Psoas muscle (tissue), 8 donors: ENCODE measurements around the gene ZBTB17. TPM values are rescaled to one million over a fixed set of nuclear protein-coding genes. Genes with fewer than 3 reads are reported as not detected.
"Not testable (repeated sequence)": the region's sequence is repeated elsewhere in the genome, so short reads cannot be mapped to it uniquely, and the experiment has no call there.

Experiments
- ATAC-seq, 4 donors: fragments of 200-7000 bp; cut with Tn5 transposase; one replicate each; pipeline ENCODE4 v1.9.1; 2020; ENCODE audit warnings: moderate library complexity in 3 of 4, mild to moderate bottlenecking in 2 of 4
- DNase-seq, 2 donors: peaks; one replicate each; pipeline ENCODE4 v3.0.0-alpha.2; 2020
- H3K27ac ChIP-seq: fragments of 200-600 bp; one replicate; pipeline ENCODE4 v1.8.0; 2022
- H3K27me3 ChIP-seq, 3 donors: fragments of 200-600 bp in 1 of 3; one replicate each; pipeline versions ENCODE4 v1.6.1 to v1.8.0; 2013 to 2022; ENCODE audit warnings: low read length in 2 of 3, mild to moderate bottlenecking in 2 of 3, moderate library complexity in 1 of 3; ENCODE audit not compliant: insufficient read depth in 3 of 3
- H3K36me3 ChIP-seq, 2 donors: fragments of 200-600 bp in 1 of 2; one replicate each; pipeline versions ENCODE4 v1.6.1 to v1.8.0; 2013 to 2022; ENCODE audit warnings: low read depth in 1 of 2, mild to moderate bottlenecking in 1 of 2, moderate library complexity in 1 of 2; ENCODE audit not compliant: insufficient read depth in 1 of 2
- H3K4me1 ChIP-seq: fragments of 200-600 bp; one replicate; pipeline ENCODE4 v1.8.0; 2022
- H3K4me3 ChIP-seq: fragments of 200-600 bp; one replicate; pipeline ENCODE4 v1.8.0; 2022; ENCODE audit warnings: mild to moderate bottlenecking
- H3K9me3 ChIP-seq: fragments of 200-600 bp; one replicate; pipeline ENCODE4 v1.8.0; 2022
- WGBS, 3 donors: extraction: QIAGEN DNeasy Blood & Tissue Kit; methylation state at CpG; one replicate each; pipeline versions ENCODE4 v1.1.6 to v1.1.7; 2013; 5-methylcytosine and 5-hydroxymethylcytosine counted together
- intact Hi-C, 2 donors: fragments of 100-400 bp; cut with DNase I; formaldehyde crosslinking; loops; one replicate each; pipeline versions ENCODE4 v1.11.0 to v1.14.2; 2022
- polyA plus RNA-seq, 3 donors: library from polyadenylated mRNA; stranded (reverse); fragments of 200-250 nt; gene quantifications; one replicate each; pipeline ENCODE4 v1.2.3, GENCODE V29; 2013
- total RNA-seq, 4 donors: library from RNA; stranded (reverse); fragmentation: NEBNext Ultra II Directional in 2 of 4; extraction: Animal tissue kit (Norgen Biotek cat#: 25700) in 2 of 4; gene quantifications; one replicate each; pipeline versions ENCODE4 v1.2.1 to v1.2.4, GENCODE V29; 2021 to 2023
- TF ChIP-seq, protein P1 (sequence below): fragments of 200-600 bp; IDR thresholded peaks from one replicate; pipeline ENCODE4 v1.8.0; 2022; ENCODE audit warnings: antibody characterized with exemption
- donor health status: healthy with polysubstance abuse.
- donor health status: DM: no; HTN: no; CAD: no; lungs with moderate emphysema.
- donor health status: Bipolar disorder and iron deficiency.
- donor health status: healthy.
- donor health status: DM: yes; HTN: yes; CAD: no.
- donor health status: DM: no; HTN: no; CAD: no.
- donor health status: DM: no; HTN: no; CAD: no.
- donor health status: DM: yes; HTN: yes; CAD: no.

Gene ZBTB17
- total and polyA plus RNA-seq, 7 donors, result 23.5 to 44.3 (median 29.5) TPM

- intact Hi-C loops, result loop anchor here (5.0 kb wide), 3 partner anchors 51 to 71 kb away; partner anchors contain the start of gene SPEN (in 1 of the 2)
- H3K4me1 ChIP-seq, result peaks cover 76% of the 10 kb centered on the region
- 26 to 42% (median 34%) methylated on average over 3 of the region's 3 CpGs for WGBS, 3 donors
These were observed 73.0 kb downstream of the ZBTB17 start for GRCh38 chr1:15902882-15903281.

DNA sequence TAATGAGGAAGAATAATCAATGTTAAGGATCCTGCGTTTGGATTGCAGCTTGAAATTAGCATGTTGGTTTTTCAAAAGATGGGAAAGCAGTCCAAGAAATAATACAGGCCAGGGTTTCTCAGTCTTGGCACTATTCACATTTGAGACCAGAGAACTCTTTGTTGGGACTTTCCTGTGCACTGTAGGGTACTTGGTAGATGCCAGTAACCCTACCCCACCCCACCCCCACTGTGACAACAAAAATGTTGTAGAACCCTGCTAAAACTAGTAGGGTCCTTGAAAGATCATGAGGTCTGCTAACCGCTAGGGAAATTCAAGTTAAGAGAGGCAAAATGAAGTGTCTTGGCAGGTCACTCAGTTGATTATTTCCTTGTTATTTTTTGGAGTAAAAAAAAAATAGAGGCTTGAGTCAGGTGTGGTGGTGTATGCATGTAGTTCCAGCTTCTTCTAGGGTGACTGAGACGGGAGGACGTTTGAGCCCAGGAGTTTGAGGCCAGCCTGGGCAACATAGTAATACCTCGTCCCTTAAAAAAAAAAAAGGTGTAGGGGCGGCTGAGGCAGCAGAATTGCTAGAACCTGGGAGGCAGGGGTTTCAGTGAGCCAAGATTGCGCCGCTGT is 75.1 kb downstream of the ZBTB17 start:
- intact Hi-C loops, result loop anchor here (5.0 kb wide), 3 partner anchors 48 to 68 kb away; partner anchors contain the start of gene SPEN (in 1 of the 2)
- TF ChIP-seq, protein P1, sequence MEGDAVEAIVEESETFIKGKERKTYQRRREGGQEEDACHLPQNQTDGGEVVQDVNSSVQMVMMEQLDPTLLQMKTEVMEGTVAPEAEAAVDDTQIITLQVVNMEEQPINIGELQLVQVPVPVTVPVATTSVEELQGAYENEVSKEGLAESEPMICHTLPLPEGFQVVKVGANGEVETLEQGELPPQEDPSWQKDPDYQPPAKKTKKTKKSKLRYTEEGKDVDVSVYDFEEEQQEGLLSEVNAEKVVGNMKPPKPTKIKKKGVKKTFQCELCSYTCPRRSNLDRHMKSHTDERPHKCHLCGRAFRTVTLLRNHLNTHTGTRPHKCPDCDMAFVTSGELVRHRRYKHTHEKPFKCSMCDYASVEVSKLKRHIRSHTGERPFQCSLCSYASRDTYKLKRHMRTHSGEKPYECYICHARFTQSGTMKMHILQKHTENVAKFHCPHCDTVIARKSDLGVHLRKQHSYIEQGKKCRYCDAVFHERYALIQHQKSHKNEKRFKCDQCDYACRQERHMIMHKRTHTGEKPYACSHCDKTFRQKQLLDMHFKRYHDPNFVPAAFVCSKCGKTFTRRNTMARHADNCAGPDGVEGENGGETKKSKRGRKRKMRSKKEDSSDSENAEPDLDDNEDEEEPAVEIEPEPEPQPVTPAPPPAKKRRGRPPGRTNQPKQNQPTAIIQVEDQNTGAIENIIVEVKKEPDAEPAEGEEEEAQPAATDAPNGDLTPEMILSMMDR, result no peak
- Histone ChIP-seq H3K4me1 (peaks cover 65% of the 10 kb centered on the region), H3K27me3 (no peaks in the 10 kb centered on the region), H3K36me3 (no peaks in the 10 kb centered on the region), H3K4me3 (no peak overlapping the region), H3K27ac (peak overlapping the region; percentile 91), H3K9me3 (no peaks in the 10 kb centered on the region)
- no peak for DNase-seq
- ATAC-seq, result no peak
- 56 to 74% (median 62%) methylated on average over 8 of the region's 8 CpGs for WGBS, 3 donors

More at GRCh38 chr1:15902882-15903281, 73.0 kb downstream of the ZBTB17 start:
- Histone ChIP-seq H3K27ac (peak overlapping the region; percentile 91), H3K9me3 (no peaks in the 10 kb centered on the region), H3K36me3 (no peaks in the 10 kb centered on the region), H3K27me3 (no peaks in the 10 kb centered on the region), H3K4me3 (peak overlapping the region; percentile 43)
- TF ChIP-seq, protein P1, result no peak
- DNase-seq (no peak), ATAC-seq (peak; percentile 85 to 87 (median 85))

- peak in 3 of 4 donors; percentile 12 to 72 (median 59) for ATAC-seq
- H3K36me3 ChIP-seq, result peaks cover 0 to 6% of the 10 kb centered on the region in 2 donors
- TF ChIP-seq, protein P1, result no peak
- intact Hi-C loops, result no loop called here
- peak in 1 of 2 donors; percentile 64 for DNase-seq
- peaks cover 51% of the 10 kb centered on the region for H3K4me1 ChIP-seq
- no peak overlapping the region for H3K4me3 ChIP-seq
- H3K27me3 ChIP-seq, result no peaks in the 10 kb centered on the region
- no peaks in the 10 kb centered on the region for H3K9me3 ChIP-seq
- WGBS, 3 donors, result 55 to 83% (median 61%) methylated on average over 9 of the region's 9 CpGs
- H3K27ac ChIP-seq, result peak overlapping the region; percentile 91
These were observed 76.6 kb downstream of the ZBTB17 start for GRCh38 chr1:15899266-15899665.

DNA sequence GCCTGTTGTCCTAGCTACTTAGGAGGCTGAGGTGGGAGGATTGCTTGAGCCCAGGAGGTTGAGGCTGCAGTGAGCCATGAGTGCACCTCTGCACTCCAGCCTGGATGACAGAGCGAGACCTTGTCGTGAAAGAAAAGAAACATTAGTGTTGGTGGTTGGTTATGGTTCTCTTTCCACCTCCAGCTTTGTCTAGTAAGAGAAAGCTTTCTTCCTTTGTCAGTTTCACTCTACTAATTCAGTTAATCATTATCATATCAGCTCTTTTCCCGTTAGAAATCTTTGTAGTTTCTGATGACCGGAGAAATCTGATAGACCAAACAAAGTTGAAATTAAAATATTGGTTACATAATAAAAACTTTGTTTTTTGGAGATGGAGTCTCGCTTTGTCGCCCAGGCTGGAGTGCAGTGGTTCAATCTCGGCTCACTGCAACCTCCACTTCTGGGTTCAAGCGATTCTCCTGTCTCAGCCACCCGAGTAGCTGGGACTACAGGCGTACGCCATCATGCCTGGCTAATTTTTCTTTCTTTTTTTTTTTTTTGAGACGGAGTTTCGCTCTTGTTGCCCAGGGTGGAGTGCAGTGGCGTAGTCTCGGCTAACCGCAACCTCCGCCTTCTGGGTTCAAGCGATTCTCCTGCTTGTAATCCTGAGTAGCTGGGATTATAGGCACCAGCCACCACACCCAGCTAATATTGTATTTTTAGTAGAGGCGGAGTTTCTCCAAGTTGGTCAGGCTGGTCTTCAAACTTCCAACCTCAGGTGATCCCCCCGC is 78.9 kb downstream of the ZBTB17 start:
- DNase-seq, H3K36me3 ChIP-seq, H3K27ac ChIP-seq, intact Hi-C loops, H3K27me3 ChIP-seq, H3K4me3 ChIP-seq, ATAC-seq, H3K9me3 ChIP-seq: not testable (repeated sequence)
- peaks cover 51% of the 10 kb centered on the region for H3K4me1 ChIP-seq
- WGBS, 3 donors, result 93 to 98% (median 96%) methylated on average over 20 of the region's 20 CpGs

DNA sequence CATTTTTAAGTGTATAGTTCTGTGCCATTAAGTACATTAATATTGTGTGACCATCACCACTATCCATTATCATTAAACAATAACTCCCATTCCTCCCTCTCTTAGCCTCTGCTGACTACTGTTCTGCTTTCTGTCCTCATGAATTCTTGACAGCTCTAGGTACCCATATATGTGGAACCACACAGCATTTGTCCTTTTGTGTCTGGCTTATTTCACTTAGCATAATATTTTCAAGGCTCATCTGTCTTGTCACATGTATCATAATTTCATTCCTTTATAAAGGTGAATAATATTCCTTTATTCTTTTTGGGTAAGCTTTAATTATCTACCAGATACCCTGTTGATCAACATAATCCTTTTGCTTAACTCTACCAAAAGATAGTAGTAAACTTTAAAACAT is 80.7 kb downstream of the ZBTB17 start:
- H3K36me3 ChIP-seq, result peaks cover 0 to 6% of the 10 kb centered on the region in 2 donors
- TF ChIP-seq, protein P1, result no peak
- ATAC-seq (no peak), DNase-seq (no peak)
- peaks cover 43% of the 10 kb centered on the region for H3K4me1 ChIP-seq
- no peaks in the 10 kb centered on the region for H3K27me3 ChIP-seq
- intact Hi-C loops, result no loop called here
- no peak overlapping the region for H3K27ac ChIP-seq
- no peak overlapping the region for H3K4me3 ChIP-seq
- H3K9me3 ChIP-seq, result no peaks in the 10 kb centered on the region

GRCh38 chr1:15892857-15893599 is 82.9 kb downstream of the ZBTB17 start:
- Histone ChIP-seq H3K27ac (peak overlapping the region; percentile 44), H3K4me1 (peaks cover 32% of the 10 kb centered on the region)
- intact Hi-C loops, H3K36me3 ChIP-seq, DNase-seq, H3K4me3 ChIP-seq, H3K27me3 ChIP-seq, H3K9me3 ChIP-seq: not testable (repeated sequence)
- ATAC-seq, result peak in 2 of 4 donors; percentile 44 to 50
- 78 to 84% (median 81%) methylated on average over 6 of the region's 6 CpGs for WGBS, 3 donors
